MM.1S (cell line): ENCODE data around the gene MCM7.

Experiments
- DNase-seq: peaks from one replicate; pipeline ENCODE4 v3.0.0-alpha.2; 2015
- H2AFZ ChIP-seq: fragments of 300-600 bp; sonication (generic); 2 replicates; pipeline ENCODE4 v1.6.0; 2016; ENCODE audit warnings: antibody characterized with exemption, low read length
- H3F3A ChIP-seq: fragments of 300-600 bp; sonication (generic); 2 replicates; pipeline ENCODE4 v1.6.1; 2016; ENCODE audit warnings: mild to moderate bottlenecking, antibody characterized with exemption, low read length, moderate library complexity, mixed read lengths; ENCODE audit not compliant: insufficient read depth
- H3K27ac ChIP-seq: fragments of 300-600 bp; sonication (generic); 2 replicates; pipeline ENCODE4 v1.5.1; 2016; ENCODE audit warnings: mild to moderate bottlenecking, low read length
- H3K27me3 ChIP-seq: fragments of 300-600 bp; sonication (generic); replicated peaks from 2 replicates; pipeline ENCODE4 v1.6.0; 2016; ENCODE audit warnings: low read length; ENCODE audit not compliant: insufficient read depth
- H3K36me3 ChIP-seq: fragments of 300-600 bp; sonication (generic); replicated peaks from 2 replicates; pipeline ENCODE4 v1.6.1; 2016; ENCODE audit warnings: mild to moderate bottlenecking, low read length, mixed read lengths; ENCODE audit not compliant: insufficient read depth
- H3K4me1 ChIP-seq: fragments of 300-600 bp; sonication (generic); 2 replicates; pipeline ENCODE4 v1.6.1; 2016; ENCODE audit warnings: low read length, mixed read lengths
- H3K4me2 ChIP-seq: fragments of 300-600 bp; sonication (generic); 2 replicates; pipeline ENCODE4 v1.6.0; 2016; ENCODE audit warnings: low read depth, low read length
- H3K4me3 ChIP-seq: fragments of 300-600 bp; sonication (generic); 2 replicates; pipeline ENCODE4 v1.5.1; 2016; ENCODE audit warnings: low read length, mixed read lengths
- H3K79me2 ChIP-seq: fragments of 300-600 bp; sonication (generic); 2 replicates; pipeline ENCODE4 v1.6.1; 2016; ENCODE audit warnings: mixed run types, low read length, mixed read lengths
- H3K9ac ChIP-seq: fragments of 300-600 bp; sonication (generic); 2 replicates; pipeline ENCODE4 v1.6.1; 2016; ENCODE audit warnings: low read length, mixed read lengths
- H3K9me2 ChIP-seq: fragments of 300-600 bp; sonication (generic); replicated peaks from 2 replicates; pipeline ENCODE4 v1.6.1; 2016; ENCODE audit warnings: mild to moderate bottlenecking, low read length, mixed read lengths; ENCODE audit not compliant: insufficient read depth
- H3K9me3 ChIP-seq: fragments of 300-600 bp; sonication (generic); replicated peaks from 2 replicates; pipeline ENCODE4 v1.6.1; 2016; ENCODE audit warnings: mild to moderate bottlenecking, low read length, mixed read lengths; ENCODE audit not compliant: insufficient read depth
- H4K20me1 ChIP-seq: fragments of 300-600 bp; sonication (generic); 2 replicates; pipeline ENCODE4 v1.6.1; 2016; ENCODE audit warnings: mild to moderate bottlenecking, low read length, moderate library complexity, mixed read lengths; ENCODE audit not compliant: insufficient read depth
- CTCF ChIP-seq: fragments of 300-600 bp; sonication (generic); IDR thresholded peaks from 2 replicates; pipeline ENCODE4 v1.5.1; 2016; ENCODE audit warnings: antibody characterized with exemption, low read length, mixed read lengths
- EZH2 ChIP-seq: fragments of 300-600 bp; sonication (generic); optimal IDR thresholded peaks from 2 replicates; pipeline ENCODE3; 2017; ENCODE audit warnings: low read depth, mild to moderate bottlenecking, antibody characterized with exemption, low read length, mixed read lengths
- EZH2phosphoT487 ChIP-seq: fragments of 300-600 bp; sonication (generic); IDR thresholded peaks from 2 replicates; pipeline ENCODE4 v1.6.1; 2018; ENCODE audit warnings: antibody characterized with exemption, low read length

The MCM7 gene

GRCh38 chr7:100074841-100075240 is 26.4 kb downstream of the MCM7 start:
- H3K79me2 ChIP-seq = peaks cover 30% of the 10 kb centered on the region
- peaks cover 63% of the 10 kb centered on the region for H3K36me3 ChIP-seq
- H3F3A ChIP-seq = peaks cover 3% of the 10 kb centered on the region; the same call in 1 of the 2 replicates
- no peak overlapping the region for H3K9ac ChIP-seq
- no peak for DNase-seq
- no peak overlapping the region for H3K4me2 ChIP-seq
- no peaks in the 10 kb centered on the region for H3K27me3 ChIP-seq
- no peak overlapping the region for H3K27ac ChIP-seq
- no peaks in the 10 kb centered on the region; the same call in 1 of the 2 replicates for H3K9me3 ChIP-seq
- no peaks in the 10 kb centered on the region for H4K20me1 ChIP-seq
- H3K4me3 ChIP-seq = no peak overlapping the region
- no peaks in the 10 kb centered on the region for H3K4me1 ChIP-seq
- H2AFZ ChIP-seq = no peak overlapping the region
- no peak for TF ChIP-seq EZH2
- TF ChIP-seq EZH2phosphoT487 = no peak
- no peak for TF ChIP-seq CTCF
- no peaks in the 10 kb centered on the region for H3K9me2 ChIP-seq

GRCh38 chr7:100072462-100072861 is 28.7 kb downstream of the MCM7 start:
- H3K9ac ChIP-seq = no peak overlapping the region
- H2AFZ ChIP-seq = no peak overlapping the region
- no peak for DNase-seq
- H3K4me1 ChIP-seq = no peaks in the 10 kb centered on the region
- H4K20me1 ChIP-seq = no peaks in the 10 kb centered on the region
- no peaks in the 10 kb centered on the region for H3K27me3 ChIP-seq
- no peak overlapping the region for H3K4me3 ChIP-seq
- H3F3A ChIP-seq = peaks cover 3% of the 10 kb centered on the region; the same call in 1 of the 2 replicates
- peaks cover 57% of the 10 kb centered on the region for H3K36me3 ChIP-seq
- TF ChIP-seq EZH2phosphoT487 (no peak), EZH2 (no peak), CTCF (no peak)
- H3K79me2 ChIP-seq = peaks cover 9% of the 10 kb centered on the region
- H3K4me2 ChIP-seq = no peak overlapping the region
- no peak overlapping the region for H3K27ac ChIP-seq
- no peaks in the 10 kb centered on the region for H3K9me2 ChIP-seq
- no peaks in the 10 kb centered on the region; the same call in 1 of the 2 replicates for H3K9me3 ChIP-seq

- H3K36me3 ChIP-seq = peaks cover 50% of the 10 kb centered on the region
- H3K9me3 ChIP-seq = no peaks in the 10 kb centered on the region; the same call in 1 of the 2 replicates
- no peaks in the 10 kb centered on the region for H3K27me3 ChIP-seq
- no peak overlapping the region for H3K9ac ChIP-seq
- no peak overlapping the region for H3K4me3 ChIP-seq
- DNase-seq = no peak
- no peaks in the 10 kb centered on the region for H3K79me2 ChIP-seq
- H2AFZ ChIP-seq = no peak overlapping the region
- H3K4me1 ChIP-seq = no peaks in the 10 kb centered on the region
- H3F3A ChIP-seq = no peaks in the 10 kb centered on the region
- H3K27ac ChIP-seq = no peak overlapping the region
- TF ChIP-seq EZH2phosphoT487 = no peak
- no peak for TF ChIP-seq CTCF
- no peak for TF ChIP-seq EZH2
- no peaks in the 10 kb centered on the region for H4K20me1 ChIP-seq
- no peaks in the 10 kb centered on the region for H3K9me2 ChIP-seq
- no peak overlapping the region for H3K4me2 ChIP-seq
Observed at GRCh38 chr7:100071018-100071723, 30.0 kb downstream of the MCM7 start.
